Activated naive CD8-positive, alpha-beta T cell (primary cell): ENCODE results near the gene CEP83.

Experiments
- H3K27ac Mint-ChIP-seq: one replicate; pipeline ENCODE4 v1.8.0; 2021; ENCODE audit warnings: mixed read lengths
- H3K27me3 Mint-ChIP-seq: one replicate; pipeline ENCODE4 v1.8.0; 2021; ENCODE audit warnings: mixed read lengths
- H3K36me3 Mint-ChIP-seq: one replicate; pipeline ENCODE4 v1.8.0; 2021; ENCODE audit warnings: mixed read lengths
- H3K4me1 Mint-ChIP-seq: one replicate; pipeline ENCODE4 v1.8.0; 2021; ENCODE audit warnings: low read depth, mixed read lengths
- H3K4me3 Mint-ChIP-seq: one replicate; pipeline ENCODE4 v1.8.0; 2021; ENCODE audit warnings: mild to moderate bottlenecking, mixed read lengths
- H3K9me3 Mint-ChIP-seq: one replicate; pipeline ENCODE4 v1.8.0; 2021; ENCODE audit warnings: low read depth, mixed read lengths

CEP83 gene, protein sequence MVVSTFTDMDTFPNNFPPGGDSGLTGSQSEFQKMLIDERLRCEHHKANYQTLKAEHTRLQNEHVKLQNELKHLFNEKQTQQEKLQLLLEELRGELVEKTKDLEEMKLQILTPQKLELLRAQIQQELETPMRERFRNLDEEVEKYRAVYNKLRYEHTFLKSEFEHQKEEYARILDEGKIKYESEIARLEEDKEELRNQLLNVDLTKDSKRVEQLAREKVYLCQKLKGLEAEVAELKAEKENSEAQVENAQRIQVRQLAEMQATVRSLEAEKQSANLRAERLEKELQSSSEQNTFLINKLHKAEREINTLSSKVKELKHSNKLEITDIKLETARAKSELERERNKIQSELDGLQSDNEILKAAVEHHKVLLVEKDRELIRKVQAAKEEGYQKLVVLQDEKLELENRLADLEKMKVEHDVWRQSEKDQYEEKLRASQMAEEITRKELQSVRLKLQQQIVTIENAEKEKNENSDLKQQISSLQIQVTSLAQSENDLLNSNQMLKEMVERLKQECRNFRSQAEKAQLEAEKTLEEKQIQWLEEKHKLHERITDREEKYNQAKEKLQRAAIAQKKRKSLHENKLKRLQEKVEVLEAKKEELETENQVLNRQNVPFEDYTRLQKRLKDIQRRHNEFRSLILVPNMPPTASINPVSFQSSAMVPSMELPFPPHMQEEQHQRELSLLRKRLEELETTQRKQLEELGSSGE

DNA sequence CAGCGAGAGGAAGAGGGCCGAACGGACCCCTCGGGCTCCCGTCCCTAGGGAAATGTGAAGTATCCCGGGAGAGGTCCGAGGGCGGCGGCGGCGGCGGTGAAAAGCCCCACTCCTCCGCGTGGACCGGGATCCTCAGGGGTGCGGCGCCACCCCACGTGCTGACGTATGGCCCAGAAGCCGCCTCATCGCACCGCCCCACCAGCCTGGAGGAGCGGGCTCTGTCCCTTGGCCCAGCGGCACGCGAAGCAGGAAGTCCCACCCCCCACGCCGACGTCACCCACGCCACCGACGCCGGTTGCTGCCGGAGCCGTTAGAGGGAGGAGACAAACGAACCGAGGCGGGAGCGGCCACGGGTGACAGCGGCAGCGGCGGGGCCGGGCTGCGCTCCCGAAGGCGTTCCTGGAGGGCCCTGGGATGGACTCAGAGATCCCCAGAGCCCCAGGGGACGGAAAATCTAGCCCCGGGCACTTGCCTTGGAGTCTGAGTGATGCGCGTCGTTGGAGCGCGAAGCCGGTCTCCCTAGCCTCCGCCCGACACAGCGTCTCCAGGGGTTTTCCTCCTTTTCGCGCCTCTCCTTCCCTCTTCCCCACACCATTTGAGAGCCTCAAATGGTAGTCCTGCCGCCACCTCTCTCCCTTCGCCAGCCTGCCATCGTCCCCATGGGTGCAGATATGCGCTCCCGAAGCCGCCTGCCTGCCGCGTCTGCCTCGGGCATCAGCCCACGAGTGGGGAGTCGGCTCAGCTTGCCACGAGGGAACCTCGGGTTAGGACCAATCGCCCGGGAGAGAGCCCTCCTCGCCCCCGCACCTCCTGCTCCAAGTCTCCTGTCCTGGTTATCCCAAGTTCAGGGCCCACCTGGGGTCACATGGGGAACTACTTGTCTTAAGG, at the start of gene CEP83:
TSS of gene CEP83 (minus strand) at position 140 of the 888 bp plus-strand sequence. CDS start 47,377 bp downstream, outside the sequence.
- Mint-ChIP-seq H3K4me1 (peaks cover 34% of the 10 kb centered on the region), H3K36me3 (peaks cover 11% of the 10 kb centered on the region), H3K4me3 (peak within 1 kb of the TSS; percentile 91), H3K27ac (peak within 1 kb of the TSS; percentile 88), H3K9me3 (no peaks in the 10 kb centered on the region), H3K27me3 (peaks cover 3% of the 10 kb centered on the region)

DNA sequence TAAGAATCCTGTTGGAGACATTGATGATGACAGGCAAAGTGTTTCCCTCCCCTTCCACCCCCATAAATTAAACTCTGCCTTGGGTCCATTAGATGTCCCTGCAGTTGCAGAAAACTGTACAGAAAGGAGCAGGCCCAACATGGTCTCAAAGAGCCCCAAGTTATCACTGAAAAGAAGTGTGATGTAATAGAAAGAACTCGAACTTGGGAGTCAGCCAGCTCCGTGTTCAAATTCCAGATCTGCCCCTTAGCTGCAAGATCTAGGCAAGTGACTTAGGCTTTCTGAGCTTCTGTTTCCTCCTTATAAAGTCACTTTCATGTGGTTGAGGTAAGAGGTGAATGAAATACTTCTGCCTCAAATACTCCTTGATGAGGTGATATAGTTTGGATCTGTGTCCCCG, 49.6 kb upstream of the CEP83 start:
- Mint-ChIP-seq H3K36me3 (no peaks in the 10 kb centered on the region), H3K4me1 (no peaks in the 10 kb centered on the region), H3K27ac (no peak overlapping the region), H3K9me3 (no peaks in the 10 kb centered on the region), H3K27me3 (no peaks in the 10 kb centered on the region), H3K4me3 (no peak overlapping the region)

DNA sequence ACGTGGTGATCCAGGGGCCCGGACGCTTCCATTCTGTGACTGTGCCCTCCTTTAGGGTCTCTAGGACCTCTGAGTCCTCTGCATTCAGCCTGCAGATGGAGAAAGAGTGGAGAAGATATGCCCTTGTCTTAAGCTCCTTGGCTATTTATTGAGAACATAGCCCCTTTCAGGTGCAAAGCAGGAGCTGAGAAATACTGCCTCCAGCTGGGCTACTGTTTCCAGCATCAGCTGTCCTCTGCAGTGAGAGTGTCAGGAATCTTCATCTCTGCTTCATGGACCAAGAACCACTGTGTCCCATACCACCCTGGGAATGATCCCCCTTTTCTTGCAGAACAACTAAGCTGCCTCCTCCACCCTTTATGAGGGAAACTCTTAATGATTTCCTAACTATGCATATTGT, 47.8 kb upstream of the CEP83 start:
- H3K4me3 Mint-ChIP-seq: no peak overlapping the region
- no peak overlapping the region for H3K27ac Mint-ChIP-seq
- no peaks in the 10 kb centered on the region for H3K4me1 Mint-ChIP-seq
- H3K36me3 Mint-ChIP-seq: peaks cover 5% of the 10 kb centered on the region
- H3K9me3 Mint-ChIP-seq: no peaks in the 10 kb centered on the region
- no peaks in the 10 kb centered on the region for H3K27me3 Mint-ChIP-seq

DNA sequence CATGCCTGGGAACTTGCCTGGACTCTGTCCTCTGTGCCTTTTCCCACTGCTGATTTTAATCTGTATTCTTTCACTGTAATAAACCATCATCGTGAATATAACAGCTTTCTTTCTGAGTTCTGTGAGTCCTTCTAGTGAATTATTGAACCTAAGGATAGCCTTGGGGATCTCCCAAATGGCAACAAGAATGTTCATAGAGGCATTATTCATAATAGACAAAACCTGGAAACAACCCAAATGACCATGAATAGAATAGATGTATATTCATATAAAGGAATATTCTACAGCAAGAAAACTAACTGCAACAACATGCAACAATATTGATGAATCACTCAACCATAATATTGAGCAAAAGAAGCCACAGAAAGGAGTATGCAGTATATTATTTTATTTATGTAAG, 44.7 kb upstream of the CEP83 start:
- H3K4me3 Mint-ChIP-seq: no peak overlapping the region
- no peak overlapping the region for H3K27ac Mint-ChIP-seq
- peaks cover 4% of the 10 kb centered on the region for H3K9me3 Mint-ChIP-seq
- H3K4me1 Mint-ChIP-seq: no peaks in the 10 kb centered on the region
- peaks cover 9% of the 10 kb centered on the region for H3K36me3 Mint-ChIP-seq
- H3K27me3 Mint-ChIP-seq: no peaks in the 10 kb centered on the region

DNA sequence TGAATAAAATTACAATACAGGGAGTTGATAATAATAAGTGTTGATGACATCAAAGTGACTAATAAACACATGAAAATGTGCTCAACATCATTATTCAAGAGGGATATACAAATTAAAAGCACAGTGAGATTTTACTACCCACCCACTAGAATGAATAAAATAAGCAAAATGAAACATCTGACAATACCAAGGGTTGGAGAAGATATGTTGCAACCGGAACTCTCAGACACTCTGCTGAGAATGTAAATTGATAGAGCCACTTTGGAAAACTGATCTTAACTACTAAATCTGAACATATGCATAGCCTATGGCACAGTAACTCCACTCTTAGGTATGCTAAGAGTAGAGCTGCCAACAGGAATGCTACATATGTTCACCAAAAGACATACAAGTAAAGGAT, 44.0 kb upstream of the CEP83 start:
- Mint-ChIP-seq H3K9me3 (peaks cover 4% of the 10 kb centered on the region), H3K27me3 (peaks cover under 1% of the 10 kb centered on the region), H3K4me3 (no peak overlapping the region), H3K4me1 (no peaks in the 10 kb centered on the region), H3K27ac (no peak overlapping the region), H3K36me3 (peaks cover 10% of the 10 kb centered on the region)

DNA sequence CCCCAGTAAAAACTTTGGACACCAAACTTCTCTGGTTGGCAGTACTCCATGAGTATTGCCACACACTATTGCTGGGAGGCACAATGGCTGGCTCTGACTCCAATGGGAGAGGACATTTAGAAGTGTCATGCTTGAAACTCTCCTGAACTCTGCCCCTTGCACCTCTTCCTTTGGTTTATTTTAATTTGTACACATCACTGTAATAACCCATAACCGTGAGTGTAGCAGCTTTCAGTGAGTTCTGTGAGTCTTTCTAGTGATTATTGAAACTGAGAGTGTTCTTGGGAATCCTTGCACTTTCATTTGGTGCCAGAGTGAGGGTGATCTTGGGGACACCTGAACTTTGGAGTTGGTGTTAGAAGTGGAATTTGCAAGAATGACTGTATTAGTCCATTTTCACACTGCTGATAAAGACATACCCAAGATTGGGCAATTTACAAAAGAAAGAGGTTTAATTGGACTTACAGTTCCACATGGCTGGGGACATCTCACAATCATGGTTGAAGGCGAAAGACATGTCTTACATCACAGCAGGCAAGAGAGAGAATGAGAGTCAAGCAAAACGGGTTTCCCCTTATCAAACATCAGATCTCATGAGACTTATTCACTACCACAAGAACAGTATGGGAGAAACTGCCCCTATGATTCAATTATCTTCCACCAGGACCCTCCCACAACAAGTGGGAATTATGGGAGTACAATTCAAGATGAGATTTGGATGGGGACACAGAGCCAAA, 41.3 kb upstream of the CEP83 start:
- Mint-ChIP-seq H3K4me3 (no peak overlapping the region), H3K27ac (no peak overlapping the region), H3K9me3 (peaks cover 10% of the 10 kb centered on the region)

DNA sequence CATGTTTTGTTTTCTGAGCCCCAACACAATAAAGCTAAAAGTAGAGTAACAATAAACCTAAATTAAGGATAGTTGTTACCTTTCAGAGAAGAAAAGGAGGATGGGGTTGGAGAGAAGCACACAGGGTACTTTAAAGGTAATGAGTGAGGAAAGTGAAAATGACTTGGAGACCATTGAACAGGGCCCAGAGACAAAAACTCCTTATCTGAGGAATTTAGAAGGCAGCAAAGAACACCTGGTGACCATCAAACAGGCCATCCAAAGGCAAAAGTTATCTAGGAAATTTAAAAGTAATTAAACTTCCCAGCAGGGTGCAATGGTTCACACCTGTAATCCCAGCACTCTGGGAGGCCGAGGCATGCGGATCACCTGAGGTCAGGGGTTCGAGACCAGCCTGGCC, 39.0 kb upstream of the CEP83 start:
- H3K4me3 Mint-ChIP-seq: no peak overlapping the region
- H3K9me3 Mint-ChIP-seq: peaks cover 10% of the 10 kb centered on the region
- peaks cover 2% of the 10 kb centered on the region for H3K27me3 Mint-ChIP-seq
- H3K36me3 Mint-ChIP-seq: peaks cover 15% of the 10 kb centered on the region
- H3K4me1 Mint-ChIP-seq: no peaks in the 10 kb centered on the region
- H3K27ac Mint-ChIP-seq: no peak overlapping the region

More for the DNA sequence above, 41.3 kb upstream of the CEP83 start:
- peaks cover 2% of the 10 kb centered on the region for H3K27me3 Mint-ChIP-seq
- no peaks in the 10 kb centered on the region for H3K4me1 Mint-ChIP-seq
- H3K36me3 Mint-ChIP-seq: peaks cover 15% of the 10 kb centered on the region

DNA sequence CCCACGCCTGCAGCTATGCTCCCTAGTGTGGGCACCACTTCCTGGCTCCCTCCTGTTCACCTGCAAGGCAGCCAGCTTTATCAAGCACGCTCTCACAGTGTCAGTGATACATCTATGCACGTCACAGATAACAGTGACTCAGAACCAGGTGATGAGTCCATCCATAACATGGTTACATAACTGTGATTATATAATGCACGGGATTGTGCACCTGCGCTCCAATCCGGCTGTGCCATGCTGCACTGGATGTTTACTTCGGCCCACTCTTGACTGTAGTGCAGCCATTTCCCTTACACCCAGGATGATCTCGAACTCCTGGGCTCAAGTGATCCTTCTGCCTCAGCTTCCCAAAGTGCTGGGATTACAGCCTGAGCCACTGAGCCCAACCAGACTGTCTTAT, 38.4 kb upstream of the CEP83 start:
- Mint-ChIP-seq H3K27me3 (peaks cover 2% of the 10 kb centered on the region), H3K27ac (no peak overlapping the region), H3K9me3 (peaks cover 10% of the 10 kb centered on the region), H3K4me1 (no peaks in the 10 kb centered on the region), H3K36me3 (peaks cover 15% of the 10 kb centered on the region), H3K4me3 (no peak overlapping the region)

DNA sequence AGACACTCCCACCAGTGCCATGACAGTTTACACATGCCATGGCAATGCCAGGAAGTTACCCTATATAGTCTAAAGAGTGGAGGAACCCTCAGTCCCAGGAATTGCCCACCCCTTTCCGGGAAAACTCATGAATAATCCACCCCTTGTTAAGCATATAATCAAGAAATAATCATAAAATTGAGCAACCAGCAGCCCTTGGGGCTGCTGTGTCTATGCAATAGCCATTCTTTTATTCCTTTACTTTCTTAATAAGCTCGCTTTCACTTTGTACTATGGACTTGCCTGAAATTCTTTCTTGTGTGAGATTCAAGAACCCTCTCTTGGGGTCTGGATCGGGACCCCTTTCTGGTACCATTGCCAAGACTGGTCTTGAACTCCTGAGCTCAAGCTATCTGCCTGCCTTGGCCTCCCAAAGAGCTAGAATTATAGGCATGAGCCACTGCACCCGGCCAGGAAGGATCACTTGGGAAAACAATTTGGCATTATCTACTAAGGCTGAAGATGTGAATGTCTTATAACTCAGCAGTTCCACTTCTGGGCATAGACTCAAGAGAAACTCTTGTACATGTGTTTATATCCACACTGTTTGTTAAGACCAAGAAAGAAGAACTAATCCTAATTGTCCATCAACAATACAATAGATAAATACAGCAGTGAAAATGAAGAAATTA, 35.9 kb upstream of the CEP83 start:
- peaks cover 6% of the 10 kb centered on the region for H3K36me3 Mint-ChIP-seq
- H3K4me1 Mint-ChIP-seq: no peaks in the 10 kb centered on the region
- peaks cover 2% of the 10 kb centered on the region for H3K27me3 Mint-ChIP-seq
- H3K9me3 Mint-ChIP-seq: peaks cover 7% of the 10 kb centered on the region
- no peak overlapping the region for H3K27ac Mint-ChIP-seq
- H3K4me3 Mint-ChIP-seq: no peak overlapping the region

DNA sequence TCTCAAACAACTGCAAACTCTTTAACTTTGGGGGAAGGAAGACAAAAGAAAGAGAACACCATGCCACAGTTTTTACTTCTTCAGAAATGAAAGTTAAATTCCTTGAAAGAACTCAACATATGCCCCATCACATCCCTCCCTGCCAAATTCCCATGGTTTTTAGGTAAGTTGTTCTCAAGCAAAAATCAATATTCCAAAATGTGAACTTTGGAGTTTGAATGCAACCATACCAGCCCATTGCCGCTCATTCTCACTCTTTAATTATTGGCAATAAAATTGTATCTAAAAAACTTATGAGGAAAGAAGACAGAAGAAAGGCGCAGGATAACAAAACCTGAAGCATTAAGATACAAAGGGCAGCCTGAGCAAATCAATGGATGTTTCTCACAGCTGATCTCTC, 31.8 kb upstream of the CEP83 start:
- H3K4me1 Mint-ChIP-seq: no peaks in the 10 kb centered on the region
- no peaks in the 10 kb centered on the region for H3K27me3 Mint-ChIP-seq
- H3K4me3 Mint-ChIP-seq: no peak overlapping the region
- H3K9me3 Mint-ChIP-seq: no peaks in the 10 kb centered on the region
- H3K27ac Mint-ChIP-seq: no peak overlapping the region
- H3K36me3 Mint-ChIP-seq: no peaks in the 10 kb centered on the region

DNA sequence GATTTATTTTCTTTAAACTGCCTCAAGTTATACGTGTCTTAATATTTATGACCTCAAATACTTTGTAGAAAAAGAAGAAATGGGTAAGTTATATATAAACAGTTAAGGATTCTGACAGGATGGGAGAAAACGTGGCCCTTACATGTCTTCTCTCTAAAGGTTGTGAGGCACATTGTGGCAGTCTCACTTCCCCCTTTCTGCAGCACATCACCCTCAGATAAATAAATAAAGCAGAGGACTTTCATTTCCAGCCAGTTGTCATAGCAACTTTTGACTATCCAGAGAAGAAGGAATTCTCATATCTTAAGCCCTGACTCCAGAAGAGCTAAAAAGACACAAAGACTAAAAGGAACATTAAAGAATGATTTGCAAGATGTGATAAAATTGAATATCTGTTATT, 28.8 kb upstream of the CEP83 start:
- no peaks in the 10 kb centered on the region for H3K4me1 Mint-ChIP-seq
- no peaks in the 10 kb centered on the region for H3K27me3 Mint-ChIP-seq
- no peaks in the 10 kb centered on the region for H3K9me3 Mint-ChIP-seq
- no peak overlapping the region for H3K27ac Mint-ChIP-seq
- H3K4me3 Mint-ChIP-seq: no peak overlapping the region
- H3K36me3 Mint-ChIP-seq: no peaks in the 10 kb centered on the region

DNA sequence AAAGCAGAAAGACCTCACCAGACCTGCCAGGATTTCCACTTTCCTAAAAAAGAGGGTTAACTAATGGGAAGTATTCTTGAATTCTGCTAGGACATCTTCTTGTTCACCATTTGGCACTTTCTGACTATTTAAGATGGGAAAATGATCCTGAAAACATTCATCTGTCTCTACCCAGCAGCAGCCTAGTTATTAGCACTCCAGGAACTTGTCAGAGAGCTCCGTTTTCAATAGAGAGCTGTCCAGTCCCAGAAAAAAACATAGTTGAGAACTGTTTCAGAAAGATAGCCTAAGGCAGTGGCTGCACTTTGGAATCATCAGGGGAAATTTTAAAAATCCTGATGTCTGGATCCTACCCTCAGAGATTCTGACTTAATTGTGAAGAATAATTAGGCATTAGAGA, 22.1 kb upstream of the CEP83 start:
- Mint-ChIP-seq H3K4me3 (no peak overlapping the region), H3K27me3 (peaks cover 1% of the 10 kb centered on the region), H3K36me3 (no peaks in the 10 kb centered on the region), H3K4me1 (no peaks in the 10 kb centered on the region), H3K27ac (no peak overlapping the region), H3K9me3 (no peaks in the 10 kb centered on the region)

DNA sequence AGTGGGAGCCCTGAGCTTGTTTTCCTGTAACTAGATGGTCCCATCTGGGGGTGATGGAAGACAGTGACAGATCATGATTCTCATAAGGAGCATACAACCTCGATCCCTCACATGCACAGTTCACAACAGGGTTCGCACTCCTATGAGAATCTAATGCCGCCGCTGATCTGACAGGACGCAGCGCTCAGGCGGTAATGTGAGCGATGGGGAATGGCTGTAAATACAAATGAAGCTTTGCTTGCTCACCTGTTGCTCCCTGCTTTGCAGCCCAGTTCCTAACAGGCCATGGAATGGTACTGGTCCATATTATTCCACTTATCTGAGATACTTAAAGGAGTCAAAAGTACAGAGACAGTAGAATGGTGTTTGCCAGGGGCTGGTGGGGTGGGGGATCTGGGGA, 9.9 kb upstream of the CEP83 start:
- Mint-ChIP-seq H3K27me3 (peaks cover 1% of the 10 kb centered on the region), H3K9me3 (no peaks in the 10 kb centered on the region), H3K4me1 (no peaks in the 10 kb centered on the region), H3K36me3 (no peaks in the 10 kb centered on the region), H3K27ac (no peak overlapping the region), H3K4me3 (no peak overlapping the region)

DNA sequence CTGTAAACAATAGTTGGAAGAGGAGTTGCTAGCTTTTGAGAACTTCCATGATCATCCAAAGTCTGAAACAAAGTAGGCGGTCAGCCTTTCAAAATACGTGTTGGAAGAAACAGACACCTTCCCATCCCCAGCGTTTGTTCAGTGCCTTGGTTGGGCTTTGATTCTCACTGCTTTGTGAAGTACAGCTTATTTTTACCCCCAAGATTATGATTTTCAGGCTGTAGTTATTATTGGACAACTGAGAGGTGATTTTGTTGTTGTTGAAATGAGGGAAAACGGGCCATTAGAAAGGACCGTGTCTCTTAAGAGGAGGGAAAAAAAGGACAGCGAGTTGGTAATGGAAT, 921 bp upstream of the CEP83 start:
- peaks cover 32% of the 10 kb centered on the region for H3K4me1 Mint-ChIP-seq
- peak overlapping the region; percentile 91 for H3K4me3 Mint-ChIP-seq
- H3K36me3 Mint-ChIP-seq: peaks cover 11% of the 10 kb centered on the region
- H3K9me3 Mint-ChIP-seq: no peaks in the 10 kb centered on the region
- H3K27ac Mint-ChIP-seq: peak overlapping the region; percentile 84
- H3K27me3 Mint-ChIP-seq: peaks cover 3% of the 10 kb centered on the region
